Muscle layer of colon (tissue), 2 donors: ENCODE measurements around the gene APBB3.

Source experiments
- H3K27ac ChIP-seq: one replicate; pipeline ENCODE4 v1.7.0; 2013; ENCODE audit warnings: low read depth, mild to moderate bottlenecking, low read length, moderate library complexity
- H3K27me3 ChIP-seq, 2 donors: one replicate each; pipeline ENCODE4 v1.7.0; 2013; ENCODE audit warnings: low read length in 2 of 2, mild to moderate bottlenecking in 2 of 2; ENCODE audit not compliant: insufficient read depth in 2 of 2, control insufficient read depth in 1 of 2
- H3K36me3 ChIP-seq: one replicate; pipeline ENCODE4 v1.7.0; 2013; ENCODE audit warnings: mild to moderate bottlenecking, low read length; ENCODE audit not compliant: insufficient read depth
- H3K4me1 ChIP-seq: one replicate; pipeline ENCODE4 v1.7.0; 2013; ENCODE audit warnings: mild to moderate bottlenecking, low read length; ENCODE audit not compliant: insufficient read depth
- H3K4me3 ChIP-seq, 2 donors: one replicate each; pipeline ENCODE4 v1.7.0; 2013; ENCODE audit warnings: low read length in 2 of 2, low read depth in 1 of 2, mild to moderate bottlenecking in 1 of 2, moderate library complexity in 1 of 2
- H3K9ac ChIP-seq: one replicate; pipeline ENCODE4 v1.7.0; 2013; ENCODE audit warnings: low read length
- H3K9me3 ChIP-seq: one replicate; pipeline ENCODE4 v1.7.0; 2013; ENCODE audit warnings: mild to moderate bottlenecking, low read length
- donor health status: abdominal sarcoma.
- donor health status: Adenocarcinoma of cecum.

APBB3 gene

DNA sequence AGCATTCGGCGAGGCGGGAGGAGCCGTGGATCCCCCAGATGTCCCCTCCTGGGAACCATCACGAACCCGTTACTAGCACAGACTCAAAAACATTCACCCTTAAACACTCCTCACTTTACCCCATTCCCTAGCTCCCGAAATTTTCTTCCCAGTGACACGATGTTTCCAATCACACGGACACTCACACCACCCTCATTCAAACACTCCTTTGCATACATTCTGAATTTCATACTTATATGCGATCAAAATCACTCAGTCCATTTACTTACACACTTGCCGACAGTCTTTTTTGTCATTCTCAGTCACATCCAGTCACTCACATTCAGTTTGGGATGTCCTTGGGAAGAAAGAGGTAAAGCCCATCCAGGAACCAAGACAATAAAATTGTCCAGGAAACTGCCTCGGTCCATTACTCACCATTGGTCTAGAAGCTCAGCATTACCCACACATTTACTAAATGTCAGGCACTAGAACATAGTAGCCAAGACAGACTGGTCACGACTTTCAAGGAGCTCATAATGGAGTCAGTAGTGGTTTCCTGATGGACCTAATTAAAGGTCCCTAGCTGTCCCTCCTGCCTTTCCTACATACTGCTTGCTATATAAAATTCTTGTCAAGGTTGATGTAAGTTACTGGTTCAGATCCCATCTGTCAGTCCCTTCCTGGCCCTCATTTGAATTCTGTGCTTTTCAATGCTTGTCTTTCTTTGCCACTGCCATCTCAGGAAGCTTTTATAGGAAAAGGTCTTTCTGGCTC, 804 bp upstream of the APBB3 start:
- H3K4me3 ChIP-seq, result peak overlapping the region; percentile 53 to 94
- peaks cover 43% of the 10 kb centered on the region for H3K36me3 ChIP-seq
- no peaks in the 10 kb centered on the region for H3K9me3 ChIP-seq
- H3K27ac ChIP-seq, result peak overlapping the region; percentile 67
- H3K4me1 ChIP-seq, result peaks cover 45% of the 10 kb centered on the region
- H3K9ac ChIP-seq, result peak overlapping the region; percentile 92
- no peaks in the 10 kb centered on the region for H3K27me3 ChIP-seq

DNA sequence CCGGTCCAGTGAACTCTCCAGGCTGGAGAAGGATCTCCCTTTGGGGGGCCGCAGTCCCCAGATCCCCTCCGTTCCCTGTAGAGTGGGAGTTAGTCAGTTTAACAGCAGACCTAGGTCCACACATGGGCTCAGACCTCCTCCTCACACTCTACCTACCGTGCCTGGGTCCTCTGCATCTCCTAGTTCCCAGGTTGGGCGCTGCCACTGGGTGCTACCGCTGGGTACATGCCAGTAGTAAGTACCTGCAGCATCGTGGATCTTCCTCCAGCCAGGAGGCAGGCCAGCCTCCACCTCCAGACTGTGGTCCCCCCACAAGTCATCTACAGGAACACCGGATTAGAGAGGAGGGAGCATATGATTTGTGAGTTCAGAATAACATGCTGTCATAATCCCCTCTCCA, 802 bp downstream of the APBB3 start:
- H3K4me3 ChIP-seq, result peak overlapping the region; percentile 53 to 94
- H3K36me3 ChIP-seq, result peaks cover 48% of the 10 kb centered on the region
- peak overlapping the region; percentile 90 for H3K27ac ChIP-seq
- peaks cover 45% of the 10 kb centered on the region for H3K4me1 ChIP-seq
- peak overlapping the region; percentile 92 for H3K9ac ChIP-seq
- no peaks in the 10 kb centered on the region for H3K9me3 ChIP-seq
- H3K27me3 ChIP-seq, result no peaks in the 10 kb centered on the region

- H3K27ac ChIP-seq, result no peak overlapping the region
Observed at GRCh38 chr5:140561753-140562523, 2.5 kb downstream of the APBB3 start.

DNA sequence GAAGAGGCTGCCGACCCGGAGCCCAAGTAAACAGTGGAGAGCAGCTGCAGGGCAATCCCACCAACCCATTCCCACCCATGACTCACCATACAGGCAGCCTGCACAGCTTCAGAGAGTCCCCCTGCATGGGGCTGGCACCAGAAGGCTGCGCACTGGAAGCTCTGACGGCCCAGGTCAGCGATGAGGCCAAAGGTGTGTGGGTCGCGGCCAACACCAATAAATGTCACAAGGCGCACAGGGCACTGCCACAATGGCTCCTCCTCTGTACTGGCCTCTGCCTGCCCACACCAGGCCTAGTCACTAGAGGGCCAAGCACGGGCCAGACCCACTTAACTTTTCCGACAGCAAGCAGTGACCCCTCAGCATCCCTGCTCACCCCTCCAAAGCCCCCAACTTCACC, 4.2 kb downstream of the APBB3 start:
- H3K9me3 ChIP-seq, result no peaks in the 10 kb centered on the region
- H3K9ac ChIP-seq, result no peak overlapping the region
- no peak overlapping the region for H3K27ac ChIP-seq
- peaks cover 20% of the 10 kb centered on the region for H3K36me3 ChIP-seq
- H3K4me3 ChIP-seq, result no peak overlapping the region
- peaks cover 40% of the 10 kb centered on the region for H3K4me1 ChIP-seq
- H3K27me3 ChIP-seq, result no peaks in the 10 kb centered on the region

More at GRCh38 chr5:140561753-140562523, 2.5 kb downstream of the APBB3 start:
- Histone ChIP-seq H3K9ac (no peak overlapping the region), H3K9me3 (no peaks in the 10 kb centered on the region), H3K4me3 (no peak overlapping the region), H3K36me3 (peaks cover 31% of the 10 kb centered on the region), H3K27me3 (no peaks in the 10 kb centered on the region), H3K4me1 (peaks cover 42% of the 10 kb centered on the region)

GRCh38 chr5:140558542-140558941, 5.9 kb downstream of the APBB3 start:
- Histone ChIP-seq H3K27ac (no peak overlapping the region), H3K4me3 (no peak overlapping the region), H3K9ac (no peak overlapping the region), H3K9me3 (no peaks in the 10 kb centered on the region), H3K36me3 (peaks cover 20% of the 10 kb centered on the region), H3K4me1 (peaks cover 32% of the 10 kb centered on the region), H3K27me3 (no peaks in the 10 kb centered on the region)

GRCh38 chr5:140557965-140558364, 6.4 kb downstream of the APBB3 start:
- peaks cover 20% of the 10 kb centered on the region for H3K36me3 ChIP-seq
- peak overlapping the region; percentile 23 for H3K9ac ChIP-seq
- peak overlapping the region; percentile 76 to 98 for H3K4me3 ChIP-seq
- H3K27me3 ChIP-seq, result no peaks in the 10 kb centered on the region
- H3K27ac ChIP-seq, result peak overlapping the region; percentile 94
- H3K9me3 ChIP-seq, result no peaks in the 10 kb centered on the region
- peaks cover 26% of the 10 kb centered on the region for H3K4me1 ChIP-seq

GRCh38 chr5:140557136-140557805, 7.1 kb downstream of the APBB3 start, which contains the start of gene SRA1:
Gene SRA1 (minus strand): TSS chr5:140557473. CDS start chr5:140557452, 21 bp downstream.
- H3K9me3 ChIP-seq, result no peaks in the 10 kb centered on the region
- peaks cover 20% of the 10 kb centered on the region for H3K36me3 ChIP-seq
- peaks cover 20% of the 10 kb centered on the region for H3K4me1 ChIP-seq
- H3K9ac ChIP-seq, result peak within 1 kb of the TSS; percentile 73
- H3K27ac ChIP-seq, result peak within 1 kb of the TSS; percentile 94
- H3K27me3 ChIP-seq, result no peaks in the 10 kb centered on the region
- peak within 1 kb of the TSS; percentile 76 to 98 for H3K4me3 ChIP-seq

- Histone ChIP-seq H3K4me1 (peaks cover 20% of the 10 kb centered on the region), H3K4me3 (peak overlapping the region; percentile 76 to 98), H3K27ac (peak overlapping the region; percentile 94), H3K9ac (peak overlapping the region; percentile 73), H3K27me3 (no peaks in the 10 kb centered on the region), H3K9me3 (no peaks in the 10 kb centered on the region), H3K36me3 (peaks cover 20% of the 10 kb centered on the region)
Observed at GRCh38 chr5:140556438-140556837, 8.0 kb downstream of the APBB3 start.

DNA sequence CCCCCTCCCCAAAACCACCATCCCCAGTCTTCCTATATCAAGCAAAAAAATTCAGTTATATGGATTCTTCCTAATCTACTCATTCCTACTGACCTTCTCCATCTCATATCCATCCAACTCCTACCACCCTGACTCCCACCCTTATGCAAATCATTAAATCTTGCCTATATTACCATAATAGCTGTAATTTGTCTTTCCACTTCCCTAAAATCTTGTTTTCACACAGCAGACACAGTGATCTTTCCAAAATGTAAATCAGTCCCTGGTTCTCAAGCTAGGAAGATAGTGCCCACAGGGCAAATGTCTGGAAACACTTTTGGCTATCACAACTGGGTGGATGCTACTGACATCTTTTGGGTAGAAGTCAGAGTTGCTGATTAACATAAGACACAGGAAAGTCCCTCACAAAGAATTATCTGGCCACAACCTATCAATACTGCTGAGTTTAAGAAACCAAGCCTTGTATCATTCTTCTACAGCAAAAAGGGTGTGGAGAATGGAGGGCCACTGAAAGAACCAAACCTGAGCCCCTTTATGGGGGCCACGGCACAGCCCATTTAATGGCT, 8.6 kb downstream of the APBB3 start:
- Histone ChIP-seq H3K4me3 (peak overlapping the region in 1 of 2 donors; percentile 76), H3K27ac (peak overlapping the region; percentile 94), H3K9ac (no peak overlapping the region), H3K27me3 (no peaks in the 10 kb centered on the region), H3K9me3 (no peaks in the 10 kb centered on the region), H3K36me3 (peaks cover 22% of the 10 kb centered on the region), H3K4me1 (peaks cover 22% of the 10 kb centered on the region)

DNA sequence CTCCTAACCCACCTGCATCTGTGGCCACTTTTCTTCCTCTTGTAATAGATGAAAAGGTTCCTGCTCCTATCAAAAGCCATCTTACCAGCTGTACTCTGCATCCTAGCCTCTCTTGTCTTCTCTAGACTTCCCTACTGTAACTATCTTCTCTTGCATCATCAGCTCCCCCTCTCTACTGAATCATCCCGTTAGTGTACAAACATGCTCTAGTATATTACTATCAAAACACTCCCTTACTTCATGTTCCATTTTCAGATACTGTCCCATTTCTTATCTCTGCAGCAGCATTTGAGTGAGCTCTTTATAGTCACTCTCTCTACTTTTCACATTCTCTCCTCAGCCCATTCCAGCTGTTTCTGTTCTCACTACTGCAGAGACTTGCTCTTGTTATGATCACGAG, 9.9 kb downstream of the APBB3 start:
- Histone ChIP-seq H3K27me3 (no peaks in the 10 kb centered on the region), H3K4me1 (peaks cover 36% of the 10 kb centered on the region), H3K27ac (no peak overlapping the region), H3K9ac (no peak overlapping the region), H3K9me3 (no peaks in the 10 kb centered on the region), H3K36me3 (peaks cover 27% of the 10 kb centered on the region), H3K4me3 (no peak overlapping the region)

DNA sequence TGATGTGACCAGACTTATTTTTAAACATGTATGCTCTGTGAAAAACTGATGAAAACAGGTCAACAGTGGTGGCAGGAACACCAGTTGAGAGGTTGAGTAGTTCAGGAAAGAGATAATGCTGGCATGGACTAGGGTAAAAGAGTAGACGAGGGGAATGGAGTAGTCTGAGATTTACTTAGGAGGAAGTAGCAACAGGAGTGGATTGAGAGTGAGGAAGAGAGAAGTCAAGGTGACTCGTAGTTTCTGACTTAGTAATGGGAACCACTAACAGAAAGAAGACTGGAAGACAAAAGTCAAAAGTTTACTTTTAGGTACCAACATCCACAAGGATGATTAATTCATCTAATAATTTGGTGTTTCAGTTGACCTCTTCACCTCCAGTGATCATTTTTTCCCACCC, 10.7 kb downstream of the APBB3 start:
- Histone ChIP-seq H3K9me3 (no peaks in the 10 kb centered on the region), H3K27me3 (no peaks in the 10 kb centered on the region), H3K4me1 (peaks cover 44% of the 10 kb centered on the region), H3K4me3 (no peak overlapping the region), H3K9ac (no peak overlapping the region), H3K36me3 (peaks cover 22% of the 10 kb centered on the region), H3K27ac (no peak overlapping the region)
